D341Med (cell line): Measurements from ENCODE around the gene FAIM2.

Source experiments
- DNase-seq: peaks from one replicate; pipeline ENCODE4 v3.0.0; 2012; ENCODE audit warnings: low spot score

Gene FAIM2

DNA sequence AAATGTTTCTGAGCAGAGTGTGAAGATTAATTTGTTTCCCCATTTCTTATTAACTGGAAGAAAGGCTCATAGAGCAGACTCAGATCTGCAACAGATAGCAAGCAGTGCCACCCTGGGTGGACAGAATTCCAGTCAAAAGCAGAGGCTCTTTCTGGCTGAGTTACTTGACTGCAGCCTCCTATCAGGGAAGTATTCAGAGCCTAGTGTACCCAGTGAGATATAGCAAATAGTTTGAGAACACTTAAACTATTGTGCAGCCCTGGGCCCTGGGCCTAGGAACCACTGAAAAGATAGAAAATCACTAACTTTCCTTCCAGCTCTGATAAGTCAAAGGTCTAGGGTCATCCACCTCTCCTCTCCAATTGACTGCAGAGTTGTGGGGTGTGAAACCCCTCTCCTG lies 35.6 kb upstream of the FAIM2 start:
- DNase-seq = no peak

DNA sequence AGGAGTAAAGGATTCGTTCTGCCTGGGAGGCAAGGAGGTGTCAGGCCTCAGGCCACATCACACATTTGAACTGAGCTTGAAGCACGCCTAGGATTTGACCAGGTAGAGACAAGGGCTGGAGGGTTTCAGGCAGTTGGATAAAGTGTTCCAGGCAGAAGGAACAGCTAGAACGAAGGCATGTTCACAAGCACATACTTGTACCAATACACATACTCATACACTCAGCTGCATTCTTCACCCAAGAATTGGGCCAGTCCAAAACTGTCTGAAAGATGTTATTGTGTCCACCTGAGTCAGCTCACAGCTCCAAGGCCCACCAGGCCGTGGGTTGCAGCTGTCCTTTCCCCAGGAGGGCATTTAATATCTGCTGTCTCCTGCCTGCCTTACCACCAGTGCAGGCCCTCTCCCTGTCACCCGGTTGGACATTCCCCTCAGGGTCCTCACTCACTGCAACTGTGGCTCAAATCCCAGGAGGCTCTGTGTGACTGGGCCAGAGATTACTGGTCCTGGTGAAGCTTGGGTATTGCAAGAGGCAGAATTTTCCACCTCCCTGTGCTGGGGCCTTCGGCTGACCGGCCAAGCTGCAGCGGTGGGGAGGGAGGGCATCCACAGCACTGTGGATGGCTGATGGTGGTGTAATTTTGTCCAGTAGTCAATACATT lies 34.1 kb upstream of the FAIM2 start:
- no peak for DNase-seq

DNA sequence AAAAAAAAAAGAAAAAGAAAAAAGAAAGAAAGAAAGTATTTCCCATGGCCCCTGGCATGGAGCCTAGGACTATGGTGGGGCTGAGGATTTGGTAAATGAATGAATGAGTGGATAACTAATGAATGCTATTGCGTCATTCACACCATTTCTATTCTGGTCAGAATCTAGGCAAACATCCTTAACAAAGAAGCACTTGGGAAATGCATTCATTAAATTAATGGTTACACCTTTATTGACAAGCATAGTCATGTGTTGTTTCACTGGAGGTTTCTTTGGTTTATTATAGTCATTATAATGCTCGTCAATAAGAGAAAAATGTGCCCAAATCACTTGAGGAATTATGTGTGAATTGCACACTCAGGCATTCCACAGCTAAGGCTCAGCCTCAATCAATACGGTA lies 33.2 kb upstream of the FAIM2 start:
- DNase-seq = no peak

DNA sequence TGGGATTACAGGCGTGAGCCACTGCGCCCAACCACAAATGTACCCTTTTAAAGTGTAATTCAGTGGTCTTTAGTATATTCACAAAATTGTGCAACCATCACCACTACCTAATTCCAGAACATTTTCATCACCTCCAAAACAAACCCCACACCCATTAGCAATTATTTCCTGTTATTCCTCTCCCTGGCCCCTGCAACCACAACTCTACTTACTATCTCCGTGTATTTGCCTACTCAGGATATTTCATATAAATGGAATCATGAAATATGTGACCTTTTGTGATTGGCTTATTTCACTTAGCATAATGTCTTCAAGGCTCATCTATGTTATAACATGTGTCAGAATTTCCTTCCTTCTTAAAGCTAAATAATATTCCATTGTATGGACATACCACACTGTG lies 30.8 kb upstream of the FAIM2 start:
- no peak for DNase-seq

DNA sequence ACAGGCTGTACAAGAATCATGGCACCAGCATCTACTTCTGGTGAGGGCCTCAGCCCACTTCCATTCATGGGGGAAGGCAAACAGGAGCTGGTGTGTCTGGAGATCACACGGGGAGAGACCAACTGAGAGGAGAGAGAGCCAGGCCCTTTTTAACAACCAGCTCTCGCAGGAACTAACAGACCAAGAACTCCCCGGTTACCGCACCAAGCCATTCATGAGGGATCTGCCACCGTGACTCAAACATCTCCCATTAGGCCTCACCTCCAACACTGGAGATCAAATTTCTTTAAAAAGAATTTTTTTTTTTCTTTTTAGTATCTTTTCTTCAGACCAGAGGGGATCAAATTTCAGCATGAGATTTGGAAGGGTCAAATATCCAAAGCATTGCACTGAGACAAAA lies 30.1 kb upstream of the FAIM2 start:
- DNase-seq = no peak

DNA sequence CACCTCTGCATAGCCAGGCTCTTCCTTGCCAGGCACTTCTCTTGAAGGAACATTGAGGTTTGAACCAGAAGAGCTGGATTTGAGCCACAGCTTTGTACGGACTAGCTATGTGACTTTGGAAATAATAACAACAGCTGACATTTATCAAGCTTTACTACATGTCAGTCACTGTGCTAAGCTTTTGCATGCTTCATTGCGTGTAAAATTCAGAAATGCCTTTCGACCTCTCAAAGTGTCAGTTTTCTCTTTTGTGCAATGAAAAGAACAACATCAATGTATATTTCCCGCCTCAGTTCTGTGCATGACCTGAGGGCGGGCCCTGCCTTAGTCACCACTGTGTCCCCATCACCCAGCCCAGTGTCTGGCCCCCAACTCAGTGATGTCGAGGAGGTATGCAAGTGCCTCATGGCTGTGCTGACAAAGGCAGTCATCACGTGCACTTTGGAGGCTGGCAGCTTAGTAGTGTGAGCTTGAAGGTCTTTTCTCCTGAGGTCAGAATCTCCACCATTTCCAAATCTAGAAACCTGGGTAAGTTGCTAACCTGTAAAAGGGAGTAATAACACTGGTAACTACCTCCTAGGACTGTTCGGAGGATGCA lies 28.9 kb upstream of the FAIM2 start:
- no peak for DNase-seq

DNA sequence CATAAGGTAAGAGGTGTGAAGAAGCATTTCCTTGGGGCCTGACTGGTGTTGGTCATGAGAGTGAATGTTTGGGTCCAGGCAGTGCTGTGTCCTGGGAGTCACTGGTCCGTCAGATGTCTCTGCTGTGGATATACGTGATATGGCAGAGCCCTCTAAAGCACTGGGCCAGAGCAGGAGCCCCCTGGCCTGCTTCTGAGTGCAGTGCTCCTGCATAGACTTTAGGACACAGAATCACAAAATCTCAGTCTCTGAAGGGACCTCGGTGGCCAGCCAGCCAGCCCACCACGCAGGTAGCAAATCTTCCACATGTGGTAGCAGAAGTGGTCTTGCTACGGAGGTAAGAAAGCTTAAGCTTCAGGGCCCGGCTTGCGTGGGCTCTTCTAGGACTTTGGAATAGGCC lies 28.3 kb upstream of the FAIM2 start:
- no peak for DNase-seq

DNA sequence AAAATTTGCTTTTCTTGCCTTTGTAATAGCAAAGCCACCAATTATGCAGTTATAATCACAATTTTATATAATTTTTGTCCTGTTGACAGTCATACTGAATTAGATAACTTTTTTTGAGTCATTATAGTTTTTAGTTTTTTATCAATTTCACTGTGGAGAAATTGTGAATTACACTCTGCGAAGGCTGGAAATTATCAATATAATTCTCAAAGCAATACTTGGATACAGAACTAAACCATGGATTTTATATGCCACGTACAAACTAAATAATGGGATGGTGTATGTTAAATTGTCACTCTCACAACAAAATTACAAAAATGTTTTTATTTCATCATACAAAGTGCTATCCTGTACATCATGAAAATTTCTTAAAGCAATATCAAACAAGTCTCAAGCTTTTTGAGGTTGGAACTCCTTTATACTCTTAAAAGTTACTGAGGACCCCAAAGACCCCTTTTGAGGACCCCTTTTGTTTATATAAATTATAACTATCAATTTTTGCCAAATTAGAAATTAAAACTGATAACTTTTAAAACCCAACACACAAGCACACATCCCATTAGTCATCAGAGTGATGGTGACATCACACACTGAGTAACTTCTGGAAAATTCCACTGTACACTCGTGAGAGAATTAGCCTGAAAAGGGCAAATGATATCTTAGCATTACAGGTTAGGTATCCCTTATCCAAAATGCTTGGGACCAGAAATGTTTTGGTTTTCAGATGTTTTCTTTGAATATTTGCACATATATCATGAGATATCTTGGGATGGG lies 27.0 kb upstream of the FAIM2 start:
- DNase-seq = no peak

DNA sequence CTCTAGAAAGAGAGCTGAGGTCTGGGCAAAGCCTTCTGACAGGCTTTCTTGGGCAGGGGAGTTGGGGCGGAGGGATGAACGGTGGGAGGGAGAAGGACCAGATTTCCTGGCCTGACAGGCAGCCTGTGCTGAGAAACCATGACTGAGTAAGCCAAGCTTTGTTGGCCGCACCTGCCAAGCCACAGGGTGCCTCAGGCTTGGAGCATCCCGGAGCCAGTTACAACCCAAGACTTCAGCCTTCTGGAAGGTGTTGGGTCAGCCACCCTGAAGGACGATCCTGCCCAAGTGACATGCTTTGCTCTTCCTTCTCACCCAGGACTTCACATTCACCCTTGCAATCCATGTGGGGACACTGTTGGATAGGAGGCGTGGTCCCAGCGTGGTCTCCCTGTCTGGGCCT lies 25.9 kb upstream of the FAIM2 start:
- no peak for DNase-seq

DNA sequence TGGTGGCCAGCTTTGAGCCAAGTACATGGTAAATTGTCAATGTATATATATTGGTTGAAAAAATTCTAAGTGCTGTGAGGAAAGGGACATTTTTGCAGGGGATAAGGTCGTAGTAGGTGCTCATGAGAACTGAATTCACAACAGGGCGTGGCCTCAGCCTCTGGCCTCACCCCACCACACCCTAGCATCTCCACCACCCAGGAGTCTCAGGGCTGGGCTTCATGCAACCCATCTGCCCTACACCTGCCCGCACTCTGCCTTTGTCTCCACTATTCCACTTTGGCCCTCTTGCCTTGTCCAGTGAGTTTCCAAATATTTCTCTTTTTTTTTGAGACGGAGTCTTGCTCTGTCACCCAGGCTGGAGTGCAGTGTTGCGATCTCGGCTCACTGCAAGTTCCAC lies 24.8 kb upstream of the FAIM2 start:
- no peak for DNase-seq

DNA sequence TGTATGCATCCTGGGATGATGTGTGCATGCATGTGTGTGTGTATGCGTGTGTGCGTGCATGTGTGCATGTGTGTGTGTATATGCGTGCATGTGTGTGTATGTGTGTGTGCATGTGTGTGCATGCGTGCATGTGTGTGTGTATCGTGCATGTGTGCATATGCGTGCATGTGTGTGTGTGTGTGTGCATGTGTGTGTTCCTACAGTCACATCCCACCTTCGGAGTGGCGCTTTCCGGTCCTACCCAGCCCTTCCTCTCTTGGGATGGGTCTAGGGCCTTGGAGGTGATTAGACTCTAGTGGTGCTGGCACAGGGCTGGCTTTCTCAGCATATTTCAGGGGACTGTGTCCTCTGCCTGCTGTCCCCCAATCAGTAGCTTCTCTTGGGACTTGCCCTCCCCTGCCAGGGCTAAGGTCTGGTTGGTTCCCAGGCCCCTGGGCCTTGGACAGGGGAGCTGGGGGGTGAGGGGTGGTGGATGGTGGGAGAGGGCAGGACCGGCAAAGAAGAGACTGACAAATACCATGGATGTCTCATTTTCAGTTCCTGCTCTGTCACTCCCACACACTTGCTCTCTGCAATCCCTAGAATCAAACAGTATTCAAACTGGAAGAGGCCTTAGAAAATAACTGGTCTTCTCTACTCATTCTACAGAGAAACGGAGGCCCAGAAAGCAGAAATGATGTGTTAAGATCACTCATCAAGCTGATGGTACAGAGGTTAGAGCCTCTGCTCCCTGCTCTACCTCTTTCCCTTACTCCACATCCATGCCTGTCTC lies 21.9 kb upstream of the FAIM2 start:
- DNase-seq = no peak

DNA sequence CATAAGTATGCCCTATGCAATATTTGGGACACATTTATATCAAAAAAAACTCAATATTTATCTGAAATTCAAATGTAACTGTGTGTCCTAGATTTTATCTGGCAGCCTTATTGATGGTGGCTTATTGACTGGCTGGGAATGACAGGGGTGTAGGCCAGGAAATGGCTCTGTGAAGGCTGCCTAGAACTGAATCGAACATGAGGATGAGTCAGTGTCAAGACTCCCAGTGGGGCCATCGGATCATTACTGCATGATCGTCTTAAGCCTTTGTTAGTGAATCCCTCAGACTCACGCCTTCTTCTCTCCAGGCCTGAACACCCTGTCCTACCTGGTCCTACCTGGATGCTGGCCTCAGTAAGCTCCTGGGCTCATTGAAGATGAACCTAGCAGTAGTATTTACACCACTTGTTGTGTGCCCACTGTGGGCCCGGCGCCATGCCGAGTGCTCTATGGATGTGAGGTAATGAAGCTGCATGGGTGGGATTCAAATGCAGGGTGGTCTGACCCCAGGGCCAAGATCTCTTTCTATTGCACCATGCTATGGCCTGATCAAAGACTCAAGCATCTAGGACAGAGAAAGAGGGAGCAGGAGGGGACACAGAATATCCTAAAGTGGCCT lies 21.0 kb upstream of the FAIM2 start:
- DNase-seq = no peak

DNA sequence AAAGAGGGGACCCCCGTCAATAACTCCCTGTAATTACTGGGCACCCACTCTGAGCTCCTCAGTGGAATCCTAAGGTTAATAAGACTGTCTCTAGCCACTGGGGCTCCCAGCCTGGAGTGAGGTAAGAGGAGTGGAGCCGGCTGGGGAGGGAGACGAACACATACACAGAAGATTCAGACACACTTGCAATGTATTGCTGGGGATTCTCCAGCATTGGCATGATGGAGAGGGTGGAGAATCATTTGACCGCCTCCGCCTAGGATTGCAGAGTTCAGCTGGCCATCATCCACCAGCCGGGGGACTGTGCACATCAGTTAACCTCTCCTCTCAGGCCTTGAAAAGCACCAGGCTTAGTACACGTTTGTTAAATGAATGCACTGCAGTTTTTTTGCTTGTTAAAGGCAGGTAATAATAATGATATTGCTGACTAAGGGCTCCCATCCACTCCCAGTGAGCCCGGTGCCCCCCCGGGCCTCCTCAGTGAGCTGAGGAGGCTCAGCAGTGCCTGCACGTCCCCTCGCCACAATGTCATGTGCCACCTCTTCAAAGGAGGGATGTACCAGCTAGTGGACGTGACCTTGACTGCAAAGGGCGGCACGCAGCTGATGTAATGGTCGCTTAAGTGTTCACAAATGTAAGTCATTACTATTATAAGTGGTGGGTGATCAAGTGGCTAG lies 20.3 kb upstream of the FAIM2 start:
- no peak for DNase-seq

DNA sequence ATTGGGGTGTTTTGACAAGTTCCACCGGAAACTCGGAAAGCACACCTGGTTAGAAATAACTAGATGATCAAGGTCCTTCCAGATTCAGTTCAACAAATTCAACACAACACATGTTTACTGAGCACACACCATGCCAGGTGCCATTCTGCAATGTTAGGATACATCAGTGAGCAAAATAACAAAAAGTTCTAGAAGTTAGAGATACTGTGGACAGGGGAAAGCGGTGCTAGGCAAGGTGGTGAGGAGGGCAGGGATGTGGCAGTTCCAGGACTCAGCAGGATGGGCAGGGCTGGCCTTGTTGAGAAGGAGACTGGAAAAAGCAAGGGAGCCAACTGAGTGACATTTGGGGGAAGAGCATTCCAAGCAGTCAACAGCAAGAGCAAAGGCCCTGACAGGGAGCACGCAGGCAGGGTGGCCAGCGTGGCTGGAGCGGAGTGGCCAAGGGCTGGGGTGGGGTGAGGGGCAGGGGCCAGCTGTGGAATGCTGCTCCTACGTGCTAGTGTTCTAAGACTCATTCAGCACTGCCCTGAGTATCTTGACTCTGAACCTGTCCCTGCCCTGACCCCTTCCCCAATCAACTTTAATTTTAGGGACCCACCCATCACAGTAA lies 19.4 kb upstream of the FAIM2 start:
- DNase-seq = no peak

DNA sequence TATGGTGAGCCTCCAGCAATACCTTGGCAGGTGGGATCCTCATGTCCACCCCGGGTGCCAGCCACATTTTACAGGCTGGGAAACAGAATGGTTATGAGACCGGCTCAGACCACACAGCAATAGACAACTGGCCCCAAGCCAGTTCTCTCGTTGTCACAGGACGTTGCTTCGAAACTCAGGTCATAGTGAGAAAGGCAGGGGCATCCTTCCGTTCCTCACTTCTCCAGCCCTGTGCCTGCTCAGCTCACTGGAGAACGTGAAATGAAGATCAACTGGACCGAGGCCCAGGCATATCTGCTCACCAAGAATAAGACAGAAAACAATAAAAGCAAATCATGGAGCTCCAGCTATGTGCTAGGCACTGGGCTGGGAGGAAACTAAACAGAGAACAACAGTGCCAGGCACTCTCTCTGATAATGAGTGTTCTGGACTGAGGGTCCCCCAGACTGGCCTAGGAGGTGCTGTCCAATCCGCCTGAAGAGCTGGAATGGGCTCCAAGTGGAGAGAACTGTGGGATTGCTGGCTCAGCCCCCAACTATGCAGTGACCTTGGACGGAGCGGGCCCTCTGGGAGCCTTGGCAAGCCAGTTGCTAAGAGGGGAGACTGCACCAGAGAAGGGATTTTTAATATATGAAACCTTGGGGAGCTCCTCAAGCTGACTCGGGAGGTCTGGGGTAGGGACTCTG lies 18.8 kb upstream of the FAIM2 start:
- no peak for DNase-seq

DNA sequence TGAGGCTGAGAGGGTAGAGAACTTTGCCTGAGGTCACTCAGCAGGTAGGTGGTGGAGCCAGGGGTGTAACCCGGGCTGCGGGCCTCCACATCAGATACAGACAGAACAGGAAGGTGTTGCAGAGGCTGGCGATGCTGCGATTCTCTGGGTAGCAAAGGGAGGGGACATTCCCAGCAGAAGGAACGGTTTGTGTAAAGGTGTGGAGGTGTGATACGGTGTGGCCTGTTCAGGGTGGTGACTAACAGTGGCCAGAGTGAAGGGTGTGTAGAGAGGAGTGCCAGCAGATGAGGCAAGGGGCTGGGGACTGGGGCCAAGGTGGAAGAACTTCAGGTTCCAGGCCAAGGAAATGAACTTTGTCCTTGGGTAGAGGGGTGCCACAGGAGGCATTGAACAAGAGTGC lies 18.2 kb upstream of the FAIM2 start:
- no peak for DNase-seq

DNA sequence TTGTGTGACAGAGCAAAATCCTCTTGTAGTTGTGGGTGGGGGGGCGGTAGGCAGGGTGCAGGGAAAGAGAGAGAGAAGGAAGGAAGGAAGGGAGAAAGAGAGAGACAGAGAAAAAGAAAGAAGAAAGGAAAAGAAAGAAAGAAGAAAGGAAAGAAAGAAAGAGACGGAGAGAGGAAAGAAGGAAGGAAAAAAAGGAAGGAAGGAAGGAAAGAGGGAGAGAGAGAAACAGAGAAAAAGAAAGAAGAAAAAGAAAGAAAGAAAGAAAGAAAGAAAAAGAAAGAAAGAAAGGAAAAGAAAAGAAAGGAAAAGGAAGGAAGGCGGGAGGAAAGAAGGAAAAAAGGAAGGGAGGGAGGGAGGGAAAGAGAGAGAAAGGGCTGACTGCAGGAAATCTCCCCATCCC lies 17.6 kb upstream of the FAIM2 start:
- no peak for DNase-seq

DNA sequence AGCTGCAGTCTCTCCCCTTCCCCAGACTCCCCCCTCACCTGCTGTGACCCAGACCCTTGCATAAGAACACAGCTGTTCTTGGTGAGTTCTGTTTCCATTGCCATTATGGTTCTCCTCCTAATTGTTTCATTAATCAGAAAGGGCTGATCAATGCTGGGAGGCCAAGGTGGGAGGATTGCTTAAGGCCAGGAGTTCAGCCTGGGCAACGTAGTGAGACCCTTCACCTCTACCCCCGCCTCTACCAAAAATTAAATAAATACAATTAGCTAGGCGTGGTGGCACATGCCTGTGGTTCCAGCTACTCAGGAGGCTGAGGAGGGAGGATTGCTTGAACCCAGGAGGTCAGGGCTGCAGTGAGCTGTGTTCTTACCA lies 17.2 kb upstream of the FAIM2 start:
- DNase-seq = no peak

DNA sequence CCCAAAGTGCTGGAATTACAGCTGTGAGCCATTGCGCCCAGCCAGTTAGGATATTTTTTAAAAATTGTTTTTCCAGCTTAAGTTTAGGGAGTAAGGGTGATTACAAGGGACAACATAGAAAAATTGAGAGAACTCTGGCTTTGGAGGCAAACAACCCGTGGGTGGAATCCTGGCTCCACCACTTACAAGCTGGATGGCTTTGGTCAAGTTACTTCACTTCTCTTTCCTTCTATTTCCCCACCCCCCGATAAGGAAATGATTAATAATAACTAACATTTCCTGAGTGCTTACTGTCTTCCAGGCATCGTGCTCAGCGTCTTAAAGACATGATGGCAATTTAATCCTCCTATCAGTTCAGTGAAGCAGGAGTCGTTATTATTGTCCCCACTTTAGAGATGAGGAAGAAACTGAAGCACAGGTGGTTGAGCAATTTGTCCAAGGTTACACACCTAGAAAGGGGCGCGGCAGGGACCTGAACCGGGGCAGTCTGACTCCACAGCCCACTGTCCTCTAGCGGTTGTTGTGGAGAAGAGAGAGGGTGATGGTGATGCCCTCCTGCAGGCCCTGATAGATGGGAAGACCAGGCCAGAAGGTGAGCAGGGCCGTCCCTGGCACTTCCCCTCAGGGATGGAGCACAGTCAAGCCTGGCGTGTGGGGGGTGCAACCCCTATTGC lies 16.7 kb upstream of the FAIM2 start:
- no peak for DNase-seq

DNA sequence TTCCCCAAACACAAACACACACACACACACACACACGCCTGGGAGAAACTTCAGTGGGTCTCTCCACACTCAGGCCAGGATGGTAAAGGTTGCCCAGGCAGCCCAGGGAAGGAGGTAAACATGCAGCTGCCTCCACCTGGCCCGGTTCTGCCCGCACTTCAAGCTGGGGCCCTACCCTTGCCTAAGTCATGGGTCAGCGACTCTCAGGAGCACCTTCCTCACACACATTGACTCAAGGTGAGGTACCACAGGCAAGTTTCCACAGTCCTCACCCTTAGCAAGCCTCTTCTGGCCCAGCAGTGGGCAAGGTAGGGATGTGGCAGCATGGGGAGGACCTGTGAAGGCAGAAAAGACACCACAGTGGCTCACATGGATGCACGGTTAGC lies 14.1 kb upstream of the FAIM2 start:
- no peak for DNase-seq
